Testis (tissue), 2 donors: ENCODE measurements around the gene PRG2.

Experiments used
- POLR2A ChIP-seq: fragments of 450-650 bp; IDR thresholded peaks from one replicate; pipeline ENCODE4 v1.6.1; 2017; ENCODE audit warnings: antibody characterized with exemption, mild to moderate bottlenecking, moderate library complexity
- TF ChIP-seq, protein P1 (sequence below), 3 experiments: fragments of 450-650 bp in 2 of 3; fragments of 200-600 bp in 1 of 3; sonication (generic) in 1 of 3; IDR thresholded peaks; one replicate each; pipeline ENCODE4 v1.5.1; 2016 to 2019; ENCODE audit warnings: antibody characterized with exemption in 3 of 3, mild to moderate bottlenecking in 2 of 3, moderate library complexity in 1 of 3

DNA sequence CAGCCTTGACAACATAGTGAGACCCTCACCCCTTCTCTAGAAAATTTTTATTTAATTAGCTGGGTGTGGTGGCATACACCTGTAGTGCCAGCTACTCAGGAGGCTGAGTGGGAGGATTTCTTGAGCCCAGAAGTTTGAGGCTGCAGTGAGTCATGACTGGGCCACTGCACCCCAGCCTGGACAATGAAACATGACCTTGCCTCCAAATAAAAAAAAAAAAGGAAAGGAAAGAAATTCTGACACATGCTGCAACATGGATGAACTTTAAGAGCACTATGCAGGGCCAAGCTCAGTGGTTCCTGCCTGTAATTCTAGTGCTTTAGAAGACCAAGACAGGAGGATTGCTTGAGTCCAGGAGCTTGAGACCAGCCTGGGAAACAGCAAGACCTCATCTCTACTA is 27.7 kb upstream of the PRG2 start:
- TF ChIP-seq, protein P1, sequence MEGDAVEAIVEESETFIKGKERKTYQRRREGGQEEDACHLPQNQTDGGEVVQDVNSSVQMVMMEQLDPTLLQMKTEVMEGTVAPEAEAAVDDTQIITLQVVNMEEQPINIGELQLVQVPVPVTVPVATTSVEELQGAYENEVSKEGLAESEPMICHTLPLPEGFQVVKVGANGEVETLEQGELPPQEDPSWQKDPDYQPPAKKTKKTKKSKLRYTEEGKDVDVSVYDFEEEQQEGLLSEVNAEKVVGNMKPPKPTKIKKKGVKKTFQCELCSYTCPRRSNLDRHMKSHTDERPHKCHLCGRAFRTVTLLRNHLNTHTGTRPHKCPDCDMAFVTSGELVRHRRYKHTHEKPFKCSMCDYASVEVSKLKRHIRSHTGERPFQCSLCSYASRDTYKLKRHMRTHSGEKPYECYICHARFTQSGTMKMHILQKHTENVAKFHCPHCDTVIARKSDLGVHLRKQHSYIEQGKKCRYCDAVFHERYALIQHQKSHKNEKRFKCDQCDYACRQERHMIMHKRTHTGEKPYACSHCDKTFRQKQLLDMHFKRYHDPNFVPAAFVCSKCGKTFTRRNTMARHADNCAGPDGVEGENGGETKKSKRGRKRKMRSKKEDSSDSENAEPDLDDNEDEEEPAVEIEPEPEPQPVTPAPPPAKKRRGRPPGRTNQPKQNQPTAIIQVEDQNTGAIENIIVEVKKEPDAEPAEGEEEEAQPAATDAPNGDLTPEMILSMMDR (IDR thresholded peaks at IDR 0.05) = no peak
- TF ChIP-seq POLR2A = no peak
